ENCODE measurements around the gene LRRC27.

- TF ChIP-seq EZH2 (IDR thresholded peaks at IDR 0.05; ENCODE audit: insufficient read depth, poor library complexity, severe bottlenecking) (no peak), EZH2phosphoT487 (IDR thresholded peaks at IDR 0.05; ENCODE audit: insufficient read depth, low read depth) (no peak)
Observed at GRCh38 chr10:132355754-132356153, 23.8 kb downstream of the LRRC27 start.
